C4-2B (cell line): ENCODE results near the gene RPL29.

Source experiments
- ZFX ChIP-seq: fragments of 450-650 bp; IDR thresholded peaks from 2 replicates; pipeline ENCODE4 v1.6.1; 2017
- TF ChIP-seq, protein P1 (sequence below): fragments of 450-650 bp; conservative IDR thresholded peaks from 2 replicates; pipeline ENCODE4 v1.5.1; 2017; ENCODE audit warnings: mild to moderate bottlenecking

DNA sequence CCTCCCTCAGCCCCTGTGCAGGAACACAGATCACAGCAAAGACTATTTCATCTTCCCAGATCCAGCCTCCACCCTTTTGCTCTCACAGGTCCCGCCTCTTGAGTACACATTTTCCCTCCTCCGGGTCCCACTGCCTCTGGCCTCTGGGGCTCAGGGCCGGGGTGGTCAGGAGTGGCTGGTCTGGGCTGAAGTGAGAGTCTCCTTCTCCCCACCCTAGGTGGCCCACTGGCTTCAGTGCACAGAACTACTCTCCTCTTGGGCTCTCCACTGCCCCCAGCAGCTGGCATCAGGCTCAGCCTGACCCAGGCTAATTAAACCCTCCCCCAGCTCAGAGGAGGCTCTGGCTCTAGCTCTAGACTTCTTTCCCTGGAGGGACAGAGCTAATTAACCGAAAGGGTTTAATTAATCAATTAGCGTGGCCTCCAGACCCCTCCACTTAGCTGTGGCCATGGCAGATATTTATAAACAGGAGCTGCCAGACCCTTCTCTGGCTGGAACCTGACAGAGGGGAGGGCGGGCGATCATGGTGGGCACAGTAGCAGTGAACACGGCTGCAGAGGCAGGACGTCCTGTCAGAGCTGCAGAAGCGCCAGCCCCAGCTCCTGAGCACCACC, 45.5 kb upstream of the RPL29 start:
- TF ChIP-seq, protein P1, sequence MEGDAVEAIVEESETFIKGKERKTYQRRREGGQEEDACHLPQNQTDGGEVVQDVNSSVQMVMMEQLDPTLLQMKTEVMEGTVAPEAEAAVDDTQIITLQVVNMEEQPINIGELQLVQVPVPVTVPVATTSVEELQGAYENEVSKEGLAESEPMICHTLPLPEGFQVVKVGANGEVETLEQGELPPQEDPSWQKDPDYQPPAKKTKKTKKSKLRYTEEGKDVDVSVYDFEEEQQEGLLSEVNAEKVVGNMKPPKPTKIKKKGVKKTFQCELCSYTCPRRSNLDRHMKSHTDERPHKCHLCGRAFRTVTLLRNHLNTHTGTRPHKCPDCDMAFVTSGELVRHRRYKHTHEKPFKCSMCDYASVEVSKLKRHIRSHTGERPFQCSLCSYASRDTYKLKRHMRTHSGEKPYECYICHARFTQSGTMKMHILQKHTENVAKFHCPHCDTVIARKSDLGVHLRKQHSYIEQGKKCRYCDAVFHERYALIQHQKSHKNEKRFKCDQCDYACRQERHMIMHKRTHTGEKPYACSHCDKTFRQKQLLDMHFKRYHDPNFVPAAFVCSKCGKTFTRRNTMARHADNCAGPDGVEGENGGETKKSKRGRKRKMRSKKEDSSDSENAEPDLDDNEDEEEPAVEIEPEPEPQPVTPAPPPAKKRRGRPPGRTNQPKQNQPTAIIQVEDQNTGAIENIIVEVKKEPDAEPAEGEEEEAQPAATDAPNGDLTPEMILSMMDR: no peak
- TF ChIP-seq ZFX: no peak
